Germinal center (tissue), 1 donor: ENCODE results near the gene ATG7.
"Not testable (repeated sequence)": the region's sequence is repeated elsewhere in the genome, so short reads cannot be mapped to it uniquely, and the experiment has no call there.

Experiments
- DNase-seq: peaks from one replicate; pipeline ENCODE4 v3.0.0; 2012; ENCODE audit warnings: mixed read lengths, low spot score

Gene ATG7

GRCh38 chr3:11509173-11510000 lies 237.2 kb downstream of the ATG7 start:
- no peak for DNase-seq

- no peak for DNase-seq
Observed at GRCh38 chr3:11510001-11510340, 237.8 kb downstream of the ATG7 start.

- no peak for DNase-seq
Observed at GRCh38 chr3:11510356-11510755, 238.2 kb downstream of the ATG7 start.

- not testable (repeated sequence) for DNase-seq
Observed at GRCh38 chr3:11511606-11512005, 239.4 kb downstream of the ATG7 start.

- DNase-seq = not testable (repeated sequence)
Observed at GRCh38 chr3:11513125-11513816, 241.1 kb downstream of the ATG7 start.

GRCh38 chr3:11513817-11514135 lies 241.6 kb downstream of the ATG7 start:
- DNase-seq = no peak

GRCh38 chr3:11514191-11514821 lies 242.1 kb downstream of the ATG7 start:
- DNase-seq = no peak

GRCh38 chr3:11517601-11518000 lies 245.4 kb downstream of the ATG7 start:
- no peak for DNase-seq

GRCh38 chr3:11521167-11521566 lies 249.0 kb downstream of the ATG7 start:
- no peak for DNase-seq

GRCh38 chr3:11522398-11522715 lies 250.2 kb downstream of the ATG7 start:
- DNase-seq = no peak

- no peak for DNase-seq
Observed at GRCh38 chr3:11522953-11523571, 250.9 kb downstream of the ATG7 start.

- DNase-seq = no peak
Observed at GRCh38 chr3:11523572-11524101, 251.4 kb downstream of the ATG7 start.

GRCh38 chr3:11526121-11526520 lies 253.9 kb downstream of the ATG7 start:
- DNase-seq = not testable (repeated sequence)

- no peak for DNase-seq
Observed at GRCh38 chr3:11529281-11529680, 257.1 kb downstream of the ATG7 start.

- DNase-seq = no peak
Observed at GRCh38 chr3:11530153-11530721, 258.0 kb downstream of the ATG7 start.

- no peak for DNase-seq
Observed at GRCh38 chr3:11532931-11533391, 260.8 kb downstream of the ATG7 start.

GRCh38 chr3:11534011-11534792 lies 262.0 kb downstream of the ATG7 start:
- DNase-seq = no peak

- DNase-seq = no peak
Observed at GRCh38 chr3:11534793-11535101, 262.6 kb downstream of the ATG7 start.

- no peak for DNase-seq
Observed at GRCh38 chr3:11535243-11535960, 263.2 kb downstream of the ATG7 start.

GRCh38 chr3:11536132-11536935 lies 264.1 kb downstream of the ATG7 start:
- DNase-seq = no peak
